ENCODE data around the gene SOX5.

The SOX5 gene

GRCh38 chr12:23670684-23671083 is 278.8 kb downstream of the SOX5 start:
- DNase-seq = no peak

DNA sequence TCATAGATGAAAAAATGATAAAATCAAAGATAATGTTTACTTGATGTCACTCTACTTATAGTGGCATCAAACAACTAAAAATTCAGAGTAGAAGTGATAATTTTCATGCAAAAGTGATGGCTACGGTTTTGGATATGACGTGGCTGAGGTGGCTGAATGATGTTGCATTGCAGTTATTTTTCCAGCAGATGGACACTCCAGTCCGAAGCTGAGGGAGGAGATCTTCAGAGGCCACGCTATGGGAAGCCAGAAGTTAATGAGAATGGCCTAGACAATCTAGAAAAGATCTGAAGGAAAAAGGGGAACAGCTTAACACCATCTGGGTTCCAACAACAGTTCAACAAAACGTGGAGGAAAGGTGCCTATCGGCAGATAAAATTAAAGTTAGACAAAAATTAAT is 279.8 kb downstream of the SOX5 start:
- DNase-seq = no peak

GRCh38 chr12:23666866-23667265 is 282.6 kb downstream of the SOX5 start:
- DNase-seq = no peak

DNA sequence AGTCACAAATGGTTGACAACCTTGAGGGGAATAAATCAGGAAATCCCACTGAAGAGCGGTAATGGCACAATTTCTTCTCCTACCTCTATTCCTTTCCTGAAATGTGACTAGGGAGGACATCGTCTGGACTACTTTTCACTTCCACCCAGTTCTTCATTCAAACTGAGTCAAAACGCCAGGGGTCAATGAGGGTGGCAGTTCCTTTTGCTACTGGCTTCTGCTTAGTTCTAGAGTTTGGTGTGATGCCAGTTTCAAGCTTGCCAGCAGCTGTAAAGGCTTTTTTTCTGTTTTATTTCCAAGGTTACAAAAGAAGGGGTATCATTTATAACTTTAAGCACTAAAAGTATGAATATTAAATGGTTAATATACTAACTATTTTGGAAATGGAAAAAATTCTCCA is 286.5 kb downstream of the SOX5 start:
- no peak for DNase-seq

DNA sequence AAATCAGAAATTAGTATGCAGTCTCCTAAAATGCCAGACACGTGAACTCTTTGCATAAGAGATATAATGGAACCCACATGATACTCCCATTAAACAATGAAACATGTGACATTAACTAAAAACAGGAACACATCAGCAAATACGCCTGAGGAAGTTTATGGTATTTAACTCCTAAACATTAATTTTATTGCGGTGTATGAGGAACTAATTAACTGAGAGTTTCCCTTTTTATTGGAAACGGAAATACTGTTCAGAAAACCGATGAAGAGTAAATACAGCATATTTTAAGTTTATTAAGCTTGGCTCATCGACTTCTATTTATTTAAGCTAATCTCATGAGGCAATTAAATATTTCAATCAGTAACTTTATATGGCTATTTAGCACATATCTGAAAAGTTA is 290.3 kb downstream of the SOX5 start:
- DNase-seq = no peak

DNA sequence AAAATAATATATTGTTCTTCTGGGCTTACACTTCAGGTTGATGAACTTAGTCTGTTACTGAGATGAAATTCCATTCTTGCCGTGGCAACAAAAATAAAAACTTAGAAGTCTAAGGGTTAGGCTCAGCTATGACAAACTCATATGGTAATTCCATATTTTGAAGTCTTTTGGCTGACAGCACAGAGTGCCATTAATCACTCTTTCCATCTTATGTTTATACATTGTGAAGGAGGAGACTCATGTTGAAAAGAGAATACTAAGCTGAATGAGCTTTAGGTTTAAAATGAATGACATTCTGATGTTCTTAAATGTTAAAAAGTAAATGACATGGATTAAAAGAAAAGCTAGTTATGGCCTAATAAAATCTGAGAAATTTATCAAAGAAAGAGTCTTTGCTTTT is 291.9 kb downstream of the SOX5 start:
- DNase-seq = no peak

DNA sequence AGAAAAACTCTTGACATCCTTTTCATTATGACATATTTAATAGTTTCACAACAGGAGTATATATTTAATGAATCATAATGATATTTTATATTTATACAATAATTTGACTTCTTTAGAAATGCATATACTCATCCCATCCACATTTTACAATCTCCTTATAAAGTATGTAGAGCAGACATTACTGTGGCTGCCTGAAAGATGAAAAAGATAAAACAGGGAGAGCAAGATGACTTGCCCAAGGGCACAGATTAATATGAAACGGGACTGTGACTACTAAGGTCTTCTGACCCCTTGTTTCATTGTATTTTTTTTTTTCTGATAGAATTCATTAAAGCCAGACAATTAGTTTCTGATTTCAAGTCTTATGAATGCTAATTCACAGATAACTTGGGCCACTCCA is 293.6 kb downstream of the SOX5 start:
- no peak for DNase-seq

- DNase-seq = no peak
Measured at GRCh38 chr12:23655112-23655511, 294.4 kb downstream of the SOX5 start.

- DNase-seq = no peak
Measured at GRCh38 chr12:23648546-23648945, 300.9 kb downstream of the SOX5 start.

DNA sequence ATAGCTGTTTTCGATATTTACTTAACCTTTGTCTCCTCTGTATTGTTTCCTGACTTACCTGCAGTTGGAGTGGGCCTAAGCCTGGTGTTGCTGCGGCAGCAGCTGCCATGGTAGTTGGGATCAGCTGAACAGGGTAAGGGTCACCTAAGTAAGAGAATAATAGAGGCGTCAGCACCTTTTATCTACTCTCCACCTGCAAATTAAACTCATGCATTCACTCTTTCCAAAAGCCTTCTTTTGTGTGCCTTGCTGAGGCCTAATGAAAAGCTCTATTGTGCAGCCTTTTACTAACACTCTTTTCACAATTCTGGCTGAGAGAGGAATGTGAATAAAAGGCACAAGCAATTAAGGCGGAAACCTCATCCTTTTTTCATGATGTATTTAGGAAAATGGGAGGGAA is 308.7 kb downstream of the SOX5 start:
- DNase-seq = no peak

- no peak for DNase-seq
Measured at GRCh38 chr12:23634344-23634743, 315.1 kb downstream of the SOX5 start.

DNA sequence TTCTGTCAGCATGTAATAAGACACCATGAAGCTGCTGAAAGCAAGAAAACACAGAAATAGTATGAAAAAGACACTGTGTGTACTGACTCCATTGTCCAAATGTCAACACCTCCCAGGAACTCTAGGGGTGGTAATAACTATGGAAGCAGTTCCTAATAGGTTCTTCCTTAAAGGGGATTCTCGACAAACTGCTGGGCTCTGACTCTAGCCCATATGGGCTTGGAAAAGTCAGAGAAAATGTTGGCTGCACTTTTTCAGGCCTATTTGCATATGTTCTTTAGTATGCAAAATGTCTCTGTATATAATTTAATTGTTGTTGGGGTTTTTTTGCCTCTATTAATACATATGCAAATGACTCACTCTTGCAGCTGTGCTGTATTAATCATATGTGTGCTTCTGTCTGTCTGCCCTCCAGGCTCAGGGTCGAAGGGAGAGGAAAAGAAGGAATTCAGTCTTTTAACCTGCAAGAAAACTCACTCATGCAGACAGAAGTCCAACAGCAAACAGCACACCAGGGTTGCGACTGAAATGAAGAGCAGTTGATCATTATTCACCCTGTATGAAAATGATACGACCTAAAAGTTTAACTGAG is 317.6 kb downstream of the SOX5 start:
- no peak for DNase-seq

- no peak for DNase-seq
Measured at GRCh38 chr12:23630524-23630923, 318.9 kb downstream of the SOX5 start.

GRCh38 chr12:23628806-23629205 is 320.7 kb downstream of the SOX5 start:
- DNase-seq = no peak

- DNase-seq = no peak
Measured at GRCh38 chr12:23626791-23627190, 322.7 kb downstream of the SOX5 start.

GRCh38 chr12:23621900-23622299 is 327.6 kb downstream of the SOX5 start:
- no peak for DNase-seq

DNA sequence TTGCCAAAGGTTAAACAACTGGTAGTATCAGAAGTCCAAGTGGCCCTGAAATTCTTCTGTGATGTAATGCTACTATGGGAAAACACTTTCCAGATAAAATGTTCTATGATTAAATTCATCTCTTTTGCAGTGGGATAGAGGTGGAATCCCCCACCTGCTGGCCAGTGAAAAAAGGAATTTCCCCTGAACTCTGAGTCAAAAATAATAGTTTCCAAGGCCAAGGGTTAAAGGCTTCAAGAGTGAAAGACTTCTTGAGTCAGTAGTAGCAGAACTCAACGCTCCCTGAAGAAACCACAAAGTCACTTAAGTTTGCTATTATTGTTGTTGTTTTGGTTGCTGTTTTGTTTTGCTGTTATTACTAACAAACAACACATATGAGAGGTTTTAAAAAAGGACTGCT is 330.8 kb downstream of the SOX5 start:
- no peak for DNase-seq

- no peak for DNase-seq
Measured at GRCh38 chr12:23617749-23618148, 331.7 kb downstream of the SOX5 start.

DNA sequence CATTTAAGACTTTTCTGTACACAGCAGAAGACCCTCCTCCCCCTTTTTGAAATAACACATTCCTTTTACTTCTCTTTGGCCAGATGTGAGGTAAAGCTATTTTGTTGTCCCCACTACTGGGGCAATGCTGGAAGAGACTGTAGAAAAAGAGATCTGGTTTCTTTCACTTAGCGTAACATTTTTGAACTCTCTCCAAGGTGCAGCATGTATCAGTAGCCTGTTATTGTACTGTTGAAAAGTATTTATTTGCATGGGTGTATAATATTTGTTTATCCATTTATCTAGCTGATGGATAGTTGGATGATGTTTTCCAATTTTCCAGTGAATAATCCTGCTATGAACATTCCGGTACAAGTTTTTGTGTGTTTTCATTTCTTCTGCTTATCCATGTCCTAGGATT is 335.2 kb downstream of the SOX5 start:
- no peak for DNase-seq

DNA sequence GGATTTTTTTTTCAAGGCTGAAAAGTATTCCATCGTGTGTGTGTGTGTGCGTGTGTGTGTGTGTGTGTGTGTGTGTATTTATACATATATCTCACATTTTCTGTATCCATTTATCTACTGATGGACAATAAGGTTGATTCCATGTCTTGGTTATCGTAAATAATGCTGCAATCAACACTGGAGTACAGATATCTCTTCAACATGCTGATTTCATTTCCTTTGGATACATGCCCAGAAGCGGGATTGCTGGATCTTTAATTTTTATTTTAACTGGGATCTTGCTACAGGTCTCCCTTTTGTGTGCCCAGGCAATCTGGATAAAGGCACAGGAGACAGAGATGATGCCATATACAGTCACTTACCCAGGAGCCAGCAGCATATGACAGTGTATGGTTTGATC is 338.1 kb downstream of the SOX5 start:
- no peak for DNase-seq

DNA sequence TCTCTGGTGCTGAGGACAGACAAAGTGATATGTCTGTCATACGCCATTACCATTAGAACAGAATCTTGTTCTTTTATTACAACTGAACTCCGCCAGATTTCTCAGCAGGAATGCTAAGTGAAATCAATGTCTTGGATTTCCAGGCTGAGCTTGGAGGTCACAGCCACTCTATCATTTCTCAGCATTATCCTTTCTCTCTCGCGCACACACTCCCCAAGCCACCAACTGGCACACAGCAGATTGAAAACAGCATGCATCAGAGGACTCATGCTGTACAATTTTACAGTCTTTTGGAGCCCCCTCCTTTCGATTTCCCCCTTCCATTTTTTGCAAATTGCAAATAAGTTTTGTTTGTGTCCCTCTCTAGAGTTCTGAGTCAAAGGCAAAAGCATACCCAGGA is 348.6 kb downstream of the SOX5 start:
- DNase-seq = no peak

DNA sequence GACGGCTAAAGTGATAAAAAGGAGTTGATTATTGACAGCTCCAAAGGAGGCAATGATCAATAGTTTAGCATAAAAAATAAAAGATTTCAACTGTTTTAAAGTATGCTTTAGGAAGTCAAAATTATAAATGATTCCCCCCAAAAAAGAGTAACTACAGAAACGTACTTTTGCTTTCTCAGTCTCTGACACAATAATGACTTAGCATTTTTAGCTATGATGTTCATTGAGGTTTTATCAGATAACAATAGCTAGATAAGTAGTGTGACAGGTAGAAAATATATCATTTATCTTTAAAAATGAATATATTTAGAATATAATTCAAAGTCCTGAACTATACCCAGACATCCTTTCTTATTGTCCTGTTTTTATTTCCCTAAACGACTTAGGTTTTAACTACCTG is 352.9 kb downstream of the SOX5 start:
- DNase-seq = no peak

- DNase-seq = no peak
Measured at GRCh38 chr12:23587833-23588559, 361.5 kb downstream of the SOX5 start.

- no peak for DNase-seq
Measured at GRCh38 chr12:23585782-23586163, 363.7 kb downstream of the SOX5 start.

GRCh38 chr12:23585156-23585781 is 364.2 kb downstream of the SOX5 start:
- no peak for DNase-seq

All from MV-4-11 (cell line).